HG03378 (cell line): ENCODE data around the gene TSPAN18.
A peak's percentile ranks its signal among the peaks of the same experiment; 100 is the strongest.

ENCODE experiments used
- ATAC-seq: cut with Tn5 transposase; IDR thresholded peaks from one replicate; pipeline ENCODE4 v1.9.1; 2021; ENCODE audit warnings: mild to moderate bottlenecking, moderate library complexity; ENCODE audit not compliant: unreplicated experiment

Gene TSPAN18

GRCh38 chr11:44709966-44710365 is 16.8 kb upstream of the TSPAN18 start:
- no peak for ATAC-seq

DNA sequence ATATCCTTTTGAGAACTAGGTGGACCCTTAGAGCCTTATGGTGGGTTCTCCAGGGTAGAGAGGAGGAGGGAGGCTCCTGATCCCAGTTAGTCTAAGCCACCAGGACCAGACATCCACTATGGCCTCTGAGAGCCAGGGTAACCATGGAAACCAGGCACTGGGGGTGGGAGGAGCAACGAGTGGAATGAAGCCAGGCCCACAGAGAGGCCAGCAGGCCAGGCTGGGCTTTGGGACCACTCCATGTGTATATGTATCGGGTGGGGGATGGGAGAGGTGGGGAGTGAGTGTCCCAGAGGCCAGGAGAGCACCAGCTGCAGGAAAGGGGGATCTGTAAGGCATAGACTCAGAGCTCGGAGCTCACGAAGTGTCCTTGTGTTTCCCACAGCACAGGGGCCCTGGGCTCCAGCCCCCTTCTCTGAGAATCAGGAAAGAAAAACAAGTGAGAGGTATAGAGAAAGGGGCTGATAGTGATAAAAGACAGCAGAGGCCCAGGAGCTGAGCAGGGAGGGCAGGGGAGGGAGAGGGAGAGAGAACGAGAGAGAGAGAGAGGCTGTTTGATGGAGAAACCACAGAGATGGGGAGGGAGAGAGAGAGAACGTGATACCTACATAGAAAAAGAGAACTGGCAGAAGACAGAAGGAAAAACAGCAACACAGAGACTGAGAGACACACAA is 15.5 kb upstream of the TSPAN18 start:
- ATAC-seq = no peak

GRCh38 chr11:44711787-44712608 is 14.8 kb upstream of the TSPAN18 start:
- ATAC-seq = no peak

- no peak for ATAC-seq
Measured at GRCh38 chr11:44713022-44713421, 13.7 kb upstream of the TSPAN18 start.

DNA sequence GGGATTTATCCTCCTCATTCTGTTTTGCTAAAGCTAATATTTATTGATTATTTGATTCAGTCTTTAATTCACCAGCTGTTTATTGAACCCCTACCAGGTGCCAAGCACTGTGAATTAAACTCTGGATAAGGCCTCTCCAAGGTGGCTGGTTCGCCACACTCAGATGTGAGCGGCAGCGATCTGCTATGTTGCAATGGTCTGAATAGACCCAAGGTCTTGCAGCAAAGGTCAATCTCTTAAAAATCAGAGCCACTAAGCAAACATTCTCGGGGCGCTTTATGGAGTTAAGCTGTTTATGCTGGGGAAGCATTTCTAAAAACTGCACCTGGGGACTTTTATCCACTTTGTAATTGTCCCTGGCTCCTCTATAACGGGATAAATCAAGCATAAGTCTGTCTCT is 10.5 kb upstream of the TSPAN18 start:
- no peak for ATAC-seq

DNA sequence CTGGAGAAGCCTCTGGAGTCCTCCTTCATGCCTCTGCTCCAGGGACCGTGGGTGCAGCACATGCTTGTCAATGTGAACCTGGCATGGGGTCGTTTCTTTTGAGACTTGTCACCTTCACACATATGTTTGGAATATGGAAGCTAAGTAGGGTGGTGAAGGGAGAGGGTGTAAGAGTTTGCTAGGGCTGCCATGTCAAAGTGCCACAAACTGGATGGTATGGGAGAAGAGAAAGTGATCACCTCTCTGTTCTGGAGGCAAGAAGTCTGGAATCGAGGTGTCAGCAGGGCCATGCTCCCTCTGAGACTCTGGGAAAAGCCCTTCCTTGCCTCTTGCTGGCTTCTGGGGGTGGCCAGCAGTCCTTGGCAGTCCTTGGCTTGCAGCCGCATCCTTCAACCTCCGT is 8.7 kb upstream of the TSPAN18 start:
- ATAC-seq = no peak

DNA sequence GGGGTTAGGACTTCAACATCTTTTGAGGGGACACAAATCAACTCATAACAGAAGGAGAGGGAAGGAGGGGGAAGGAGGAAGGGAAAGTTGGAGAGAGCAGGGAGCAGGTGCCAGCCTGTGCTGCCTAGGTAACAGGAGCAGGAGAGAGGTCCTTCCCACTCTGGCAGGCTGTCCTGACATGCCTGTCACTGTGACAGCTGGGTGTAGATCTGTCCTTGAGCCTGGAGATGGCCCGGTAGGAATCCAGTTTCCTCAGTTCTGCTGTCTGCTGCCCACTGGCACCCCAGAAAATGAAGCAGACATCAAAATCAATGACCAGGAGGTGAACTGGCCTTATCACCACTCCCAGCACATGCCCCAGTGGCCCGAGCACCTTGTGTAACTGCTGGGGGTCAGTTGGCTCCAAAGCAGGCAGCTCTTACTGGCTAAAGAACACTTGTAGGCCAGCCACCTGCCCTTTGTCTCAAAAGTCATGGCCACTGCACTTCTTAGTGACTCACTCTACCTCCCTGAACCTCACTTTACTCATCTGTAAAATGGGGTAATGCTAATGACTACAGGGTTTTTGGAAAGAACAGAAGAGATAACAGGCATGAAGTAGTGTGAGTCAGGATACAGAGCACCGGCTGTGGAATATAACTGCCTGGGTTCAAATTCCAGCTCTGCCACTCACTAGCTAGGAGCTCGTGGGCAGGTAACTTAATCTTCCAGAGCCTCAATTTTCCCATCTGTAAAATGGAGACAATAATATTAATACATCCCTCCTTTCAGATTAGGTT is 8.0 kb upstream of the TSPAN18 start:
- ATAC-seq = no peak

DNA sequence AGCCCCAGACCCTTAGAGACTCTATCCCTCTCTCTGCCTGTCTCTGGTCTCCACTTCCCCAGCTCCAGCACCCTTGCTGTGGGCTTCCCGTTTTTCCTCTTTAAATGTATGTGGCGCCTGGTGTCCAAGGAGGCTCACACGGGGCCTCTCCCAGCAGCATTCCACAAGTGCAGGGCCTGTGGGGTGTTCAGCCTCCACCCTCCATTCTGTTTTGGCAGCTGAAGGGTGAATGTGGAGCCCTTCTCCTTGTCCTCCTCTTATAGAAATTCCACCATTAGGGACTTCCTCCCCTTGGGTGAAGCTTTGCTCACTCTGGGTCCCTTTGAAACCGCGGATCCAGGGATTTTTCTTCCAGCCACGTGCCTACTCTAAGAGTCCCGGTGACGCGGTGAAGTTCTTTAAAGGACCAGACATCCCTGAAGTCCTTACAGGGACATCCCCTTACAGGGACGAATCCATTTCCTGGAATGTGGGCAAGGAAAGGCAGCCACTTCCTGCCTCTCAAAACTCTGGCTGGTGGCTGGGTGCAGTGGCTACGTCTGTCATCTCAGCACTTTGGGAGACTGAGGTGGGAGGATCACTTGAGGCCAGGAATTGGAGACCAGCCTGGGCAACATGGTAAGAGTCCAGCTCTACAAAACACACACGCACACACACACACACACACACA is 1.6 kb upstream of the TSPAN18 start:
- ATAC-seq = no peak

GRCh38 chr11:44725757-44726282 is 942 bp upstream of the TSPAN18 start:
- peak; percentile 10 for ATAC-seq

DNA sequence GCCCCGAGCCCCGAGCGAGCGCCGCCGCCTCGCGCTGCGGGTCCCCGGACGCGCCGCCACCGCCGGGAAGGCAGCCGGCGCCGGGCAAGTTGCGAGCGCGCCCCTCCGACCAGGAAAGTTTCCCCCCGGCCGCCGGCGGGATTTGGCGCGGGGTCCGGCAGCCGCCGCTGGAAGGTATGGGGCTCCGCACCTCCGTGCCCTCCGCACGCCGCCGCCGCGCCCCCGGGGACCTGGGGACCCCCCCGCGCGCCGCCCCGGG is 281 bp downstream of the TSPAN18 start:
- ATAC-seq = no peak

DNA sequence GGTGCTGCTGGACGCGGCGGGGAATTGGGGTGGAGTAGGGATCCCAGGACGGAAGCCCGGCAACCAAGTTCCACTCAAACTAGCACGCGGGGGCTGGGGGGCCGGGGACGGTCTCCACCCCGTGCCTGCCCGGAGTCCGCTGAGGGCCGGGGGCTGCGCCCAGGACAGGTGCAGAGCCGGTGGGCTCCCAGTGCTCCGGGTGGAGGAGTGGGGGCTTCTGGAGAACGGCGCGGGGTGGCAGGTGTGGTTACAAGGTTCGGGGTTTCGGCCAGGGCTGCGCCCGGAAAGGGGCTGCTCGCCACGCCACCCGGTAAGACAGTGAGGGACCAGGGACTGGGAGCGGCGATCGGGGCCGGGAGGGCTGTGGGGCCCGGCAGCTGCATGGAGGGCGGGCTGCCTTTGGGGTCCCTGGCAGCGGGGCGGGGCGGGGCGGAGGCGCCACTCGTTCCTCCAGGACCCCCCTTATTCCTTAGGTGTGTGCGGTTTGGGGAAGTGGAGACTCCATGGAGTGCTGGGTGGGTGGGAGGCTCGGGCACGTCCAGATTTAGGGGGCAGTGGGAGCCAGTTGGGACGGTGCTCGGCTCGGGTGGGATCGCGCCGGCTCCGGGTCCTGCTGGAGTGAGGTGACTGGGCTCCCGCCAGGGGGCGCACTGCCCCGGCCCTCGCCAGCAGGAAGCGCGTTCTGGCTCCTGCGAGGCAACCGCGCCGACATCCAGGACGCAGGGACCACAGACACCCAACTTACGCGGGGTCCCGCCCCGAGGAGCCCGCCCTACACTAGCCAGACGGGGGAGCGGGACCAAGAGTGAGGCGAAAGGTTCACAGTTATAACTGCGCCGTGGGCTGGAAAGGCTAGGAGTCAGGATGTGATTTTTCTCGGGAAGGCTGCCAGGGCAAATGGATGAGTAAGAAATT is 868 bp downstream of the TSPAN18 start:
- ATAC-seq = no peak

- ATAC-seq = no peak
Measured at GRCh38 chr11:44728491-44728910, 1.7 kb downstream of the TSPAN18 start.

- ATAC-seq = no peak
Measured at GRCh38 chr11:44729063-44729462, 2.3 kb downstream of the TSPAN18 start.

GRCh38 chr11:44729713-44730112 is 3.0 kb downstream of the TSPAN18 start:
- no peak for ATAC-seq

- no peak for ATAC-seq
Measured at GRCh38 chr11:44730775-44731174, 4.0 kb downstream of the TSPAN18 start.

GRCh38 chr11:44731685-44732430 is 5.1 kb downstream of the TSPAN18 start:
- ATAC-seq = no peak

DNA sequence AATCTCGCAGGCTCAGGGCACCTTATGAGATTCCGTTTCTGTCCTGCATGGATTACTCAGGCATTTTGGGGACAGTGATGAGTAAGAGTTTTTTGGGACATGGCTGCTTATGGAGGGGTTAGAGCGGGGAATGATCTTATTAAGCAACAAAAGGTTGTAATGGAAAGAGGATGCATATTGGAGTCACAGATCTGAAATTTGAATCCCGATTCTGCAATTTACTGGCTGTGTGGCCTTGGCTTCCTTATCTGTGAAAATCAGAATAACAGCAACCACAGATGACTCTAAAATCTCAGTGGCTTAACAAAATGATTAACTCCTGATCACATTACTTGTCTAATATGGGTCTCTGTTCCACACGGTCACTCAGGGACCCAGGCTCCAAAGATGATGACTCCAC is 5.8 kb downstream of the TSPAN18 start:
- ATAC-seq = no peak

DNA sequence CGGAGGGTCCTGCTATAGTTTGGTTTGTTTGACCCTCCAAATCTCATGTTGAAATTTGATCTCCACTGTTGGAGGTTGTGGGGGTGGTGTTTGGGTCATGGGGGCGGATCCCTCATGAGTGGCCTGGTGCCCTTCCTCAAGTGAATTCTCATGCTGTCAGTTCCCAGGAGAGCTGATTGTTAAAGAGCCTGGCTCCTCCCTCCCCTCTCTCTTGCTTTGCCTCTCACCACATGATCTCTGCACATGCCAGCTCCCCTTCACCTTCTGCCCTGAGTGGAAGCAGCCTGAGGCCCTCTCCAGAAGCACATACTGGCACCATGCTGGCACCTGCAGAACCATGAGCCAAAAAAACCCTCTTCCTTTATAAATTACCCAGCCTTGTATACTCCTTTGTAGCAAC is 7.1 kb downstream of the TSPAN18 start:
- no peak for ATAC-seq

GRCh38 chr11:44734843-44735381 is 8.2 kb downstream of the TSPAN18 start:
- ATAC-seq = no peak
